Activated T-helper 2 cell treated with anti-CD3 and anti-CD28 coated beads, Interferon-gamma antibody, Interleukin-2, Interleukin-4, amounts not matched to agents 10 μg/mL and 5 μg/mL and 100 μg/mL, durations not matched to agents 14 hours and 24 hours and 36 hours (primary cell): ENCODE results near the gene CDH4. TPM values are rescaled to one million over a fixed set of nuclear protein-coding genes. Genes with fewer than 3 reads are reported as not detected.

Source experiments
- DNase-seq: peaks from one replicate; pipeline ENCODE4 v3.0.0; 2021; ENCODE audit warnings: low spot score
- H3K27ac Mint-ChIP-seq: one replicate; pipeline ENCODE4 v1.8.0; 2021; ENCODE audit warnings: mixed read lengths
- H3K27me3 Mint-ChIP-seq: one replicate; pipeline ENCODE4 v1.8.0; 2021; ENCODE audit warnings: low read depth, mixed read lengths
- H3K36me3 Mint-ChIP-seq: one replicate; pipeline ENCODE4 v1.8.0; 2021; ENCODE audit warnings: low read depth, mixed read lengths
- H3K4me1 Mint-ChIP-seq: one replicate; pipeline ENCODE4 v1.8.0; 2021; ENCODE audit warnings: low read depth, mixed read lengths
- H3K4me3 Mint-ChIP-seq: one replicate; pipeline ENCODE4 v1.8.0; 2021; ENCODE audit warnings: low read depth, mild to moderate bottlenecking, moderate library complexity, mixed read lengths
- H3K9me3 Mint-ChIP-seq: one replicate; pipeline ENCODE4 v1.8.0; 2021; ENCODE audit warnings: mixed read lengths
- intact Hi-C: fragments of 100-400 bp; cut with micrococcal nuclease; formaldehyde crosslinking; loops from one replicate; pipeline ENCODE4 v1.15.1; 2023
- total RNA-seq: library from RNA; stranded (reverse); gene quantifications from 2 replicates; pipeline ENCODE4 v1.2.3, GENCODE V29; 2022

The CDH4 gene
- total RNA-seq, 1 donor from 2014 or later, result not detected

GRCh38 chr20:61948586-61949362 is 696.7 kb downstream of the CDH4 start:
- intact Hi-C loops, result no loop called here
- Mint-ChIP-seq H3K4me3 (no peak overlapping the region), H3K27ac (no peak overlapping the region), H3K9me3 (no peaks in the 10 kb centered on the region), H3K36me3 (no peaks in the 10 kb centered on the region), H3K27me3 (peaks cover 1% of the 10 kb centered on the region), H3K4me1 (no peaks in the 10 kb centered on the region)
- DNase-seq, result no peak

DNA sequence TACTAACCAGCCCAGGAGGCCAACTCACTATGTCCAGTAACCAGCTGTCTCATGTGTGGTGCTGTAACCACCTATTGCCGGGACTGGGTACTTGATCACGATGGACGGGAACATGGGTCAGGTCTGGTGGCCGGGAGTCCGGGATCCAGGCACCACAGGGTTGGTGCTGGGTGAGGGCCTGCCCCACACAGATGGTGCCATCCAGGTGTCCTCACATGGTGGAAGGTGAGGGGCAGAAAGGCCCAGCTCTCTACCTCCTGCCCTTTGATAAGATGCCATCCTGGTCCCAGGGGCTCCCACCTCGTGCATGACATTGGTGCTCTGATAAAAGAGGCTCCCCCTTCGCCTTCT is 697.3 kb downstream of the CDH4 start:
- Mint-ChIP-seq H3K4me3 (no peak overlapping the region), H3K27me3 (peaks cover 1% of the 10 kb centered on the region), H3K4me1 (no peaks in the 10 kb centered on the region), H3K9me3 (no peaks in the 10 kb centered on the region), H3K36me3 (no peaks in the 10 kb centered on the region), H3K27ac (no peak overlapping the region)
- intact Hi-C loops, result no loop called here
- DNase-seq, result no peak

GRCh38 chr20:61949714-61950640 is 697.9 kb downstream of the CDH4 start:
- Mint-ChIP-seq H3K27me3 (peaks cover 1% of the 10 kb centered on the region), H3K27ac (no peak overlapping the region), H3K9me3 (no peaks in the 10 kb centered on the region), H3K36me3 (no peaks in the 10 kb centered on the region), H3K4me3 (no peak overlapping the region), H3K4me1 (no peaks in the 10 kb centered on the region)
- intact Hi-C loops, result no loop called here
- no peak for DNase-seq

DNA sequence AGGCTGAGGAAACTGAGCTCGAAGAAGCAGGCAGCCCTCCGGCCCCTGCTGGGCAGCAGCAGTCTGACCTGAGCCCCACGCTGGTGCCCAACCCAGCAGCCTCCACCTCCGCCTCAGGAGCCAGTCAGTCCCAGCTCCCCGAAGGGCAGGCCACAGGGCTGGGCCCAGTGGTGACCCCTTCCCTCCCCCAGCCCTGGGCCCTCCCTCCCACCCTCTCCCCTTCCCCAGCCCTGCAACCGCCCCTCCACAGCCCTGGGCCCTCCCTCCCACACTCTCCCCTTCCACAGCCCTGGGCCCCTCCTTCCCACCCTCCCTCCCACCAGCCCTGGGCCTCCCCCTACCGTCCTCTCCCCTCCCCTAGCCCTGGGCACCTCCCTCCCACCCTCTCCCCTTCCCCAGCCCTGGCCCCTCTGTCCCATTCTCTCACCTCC is 698.6 kb downstream of the CDH4 start:
- DNase-seq, result no peak
- Mint-ChIP-seq H3K4me1 (no peaks in the 10 kb centered on the region), H3K36me3 (no peaks in the 10 kb centered on the region), H3K4me3 (no peak overlapping the region), H3K27ac (no peak overlapping the region), H3K27me3 (peaks cover 1% of the 10 kb centered on the region), H3K9me3 (no peaks in the 10 kb centered on the region)
- intact Hi-C loops, result no loop called here

DNA sequence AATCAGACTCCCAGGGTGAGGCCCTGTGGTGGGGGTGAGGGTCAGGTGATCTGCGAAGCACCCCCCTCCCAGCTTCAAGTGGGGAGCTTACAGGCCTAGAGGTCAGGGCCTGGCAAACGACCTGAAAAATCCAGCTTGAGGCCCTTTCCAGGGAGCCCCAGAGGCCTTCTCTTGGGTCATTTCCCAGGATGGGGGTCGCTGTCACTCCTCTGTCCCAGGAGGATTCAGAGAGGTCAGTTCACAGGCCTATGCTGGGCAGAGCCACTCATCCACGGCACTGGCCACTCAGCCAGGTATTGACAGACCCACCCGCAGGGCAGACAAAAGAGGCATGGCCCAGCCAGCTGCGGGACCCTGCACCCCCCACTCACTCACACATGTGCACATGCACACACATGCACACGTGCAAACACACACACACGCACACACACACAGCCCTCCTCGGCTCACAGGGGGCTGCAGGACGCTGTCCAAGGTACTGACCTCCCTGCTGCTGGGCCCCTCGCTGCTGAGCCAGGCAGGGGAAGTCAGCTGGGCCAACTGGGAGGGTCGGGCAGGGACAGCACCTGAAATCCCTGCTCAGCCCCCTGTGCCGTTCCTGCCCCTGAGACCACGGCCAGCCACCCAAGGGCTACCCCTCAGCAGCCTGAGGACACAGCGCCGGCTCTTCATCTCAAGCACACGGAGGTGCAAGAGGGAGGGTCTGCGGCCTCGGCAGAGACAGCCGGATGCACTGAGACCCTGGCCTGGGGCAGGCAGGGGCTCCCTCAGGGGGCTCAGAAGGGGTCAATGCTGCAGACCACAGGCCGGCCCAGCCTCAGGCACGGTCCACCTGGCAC is 699.9 kb downstream of the CDH4 start:
- H3K27ac Mint-ChIP-seq, result no peak overlapping the region
- peaks cover 7% of the 10 kb centered on the region for H3K27me3 Mint-ChIP-seq
- intact Hi-C loops, result no loop called here
- no peak for DNase-seq
- H3K4me1 Mint-ChIP-seq, result no peaks in the 10 kb centered on the region
- no peak overlapping the region for H3K4me3 Mint-ChIP-seq
- no peaks in the 10 kb centered on the region for H3K9me3 Mint-ChIP-seq
- H3K36me3 Mint-ChIP-seq, result no peaks in the 10 kb centered on the region

- Mint-ChIP-seq H3K27me3 (peaks cover 7% of the 10 kb centered on the region), H3K4me3 (no peak overlapping the region), H3K4me1 (no peaks in the 10 kb centered on the region), H3K27ac (no peak overlapping the region), H3K9me3 (no peaks in the 10 kb centered on the region), H3K36me3 (no peaks in the 10 kb centered on the region)
- DNase-seq, result no peak
- intact Hi-C loops, result no loop called here
These were observed 701.3 kb downstream of the CDH4 start for GRCh38 chr20:61953037-61954021.

DNA sequence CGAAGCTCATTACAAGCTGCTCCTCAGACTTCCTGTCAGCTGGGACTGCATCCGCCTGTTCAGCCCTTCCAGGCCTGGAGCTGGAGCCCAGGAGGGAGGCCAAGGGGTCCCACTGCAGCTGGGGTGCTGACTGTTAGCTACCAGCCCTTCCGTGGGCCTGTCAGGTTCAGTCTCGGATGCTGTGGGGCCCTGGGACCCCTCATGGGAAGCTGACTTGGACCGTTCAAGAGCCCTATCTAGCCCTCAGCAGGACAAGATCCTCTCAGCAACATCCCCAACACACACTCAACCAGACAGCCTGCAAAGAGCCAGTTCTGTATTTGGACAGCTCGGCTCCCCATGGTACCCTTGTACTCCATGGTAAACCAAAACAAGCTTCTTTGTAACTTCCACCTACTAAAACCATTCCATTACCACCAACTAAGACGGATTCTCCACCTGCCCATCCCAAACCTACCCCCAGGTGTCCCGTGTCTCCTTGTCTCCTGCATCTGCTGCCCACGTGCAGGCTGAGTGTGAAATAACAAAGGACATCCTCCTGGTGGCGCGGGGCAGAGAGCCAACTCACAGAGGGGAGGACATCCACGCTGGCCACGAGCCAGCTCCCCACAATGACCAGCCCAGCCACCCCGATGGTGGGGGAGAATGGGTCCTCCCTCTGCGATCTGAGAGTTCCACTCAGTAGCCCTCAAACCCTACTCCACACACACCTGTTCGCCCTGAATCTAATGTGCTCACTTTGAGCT is 702.4 kb downstream of the CDH4 start:
- no peak for DNase-seq
- Mint-ChIP-seq H3K27me3 (peaks cover 7% of the 10 kb centered on the region), H3K36me3 (no peaks in the 10 kb centered on the region), H3K27ac (no peak overlapping the region), H3K4me3 (no peak overlapping the region), H3K9me3 (no peaks in the 10 kb centered on the region), H3K4me1 (no peaks in the 10 kb centered on the region)
- intact Hi-C loops, result no loop called here

DNA sequence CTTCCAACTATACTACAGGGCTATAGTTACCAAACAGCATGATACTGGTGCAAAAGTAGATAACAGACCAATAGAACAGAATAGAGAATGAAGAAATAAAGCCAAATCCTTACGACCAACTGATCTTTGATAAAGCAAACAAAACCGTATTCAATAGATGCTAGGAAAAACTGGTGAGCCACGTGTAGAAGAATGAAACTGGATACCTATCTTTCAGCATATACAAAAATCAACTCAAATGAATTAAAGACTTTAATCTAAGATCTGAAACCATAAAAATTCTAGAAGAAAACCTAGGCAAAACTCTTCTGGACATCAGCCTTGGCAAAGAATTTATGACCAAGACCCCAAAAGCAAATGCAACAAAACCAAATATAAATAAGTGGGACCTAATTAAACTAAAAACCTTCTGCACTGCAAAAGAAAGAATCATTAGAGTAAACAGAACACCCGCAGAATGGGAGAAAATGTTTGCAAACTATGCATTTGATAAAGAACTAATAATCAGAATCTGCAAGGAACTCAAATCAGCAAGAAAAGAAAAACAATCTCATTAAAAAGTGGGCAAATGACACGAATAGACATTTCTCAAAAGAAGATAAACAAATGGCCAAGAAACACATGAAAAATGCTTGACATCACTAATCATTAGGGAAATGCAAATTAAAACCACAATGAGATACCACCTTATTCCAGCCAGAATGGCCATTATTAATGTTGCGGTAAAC is 703.8 kb downstream of the CDH4 start:
- intact Hi-C loops, result no loop called here
- Mint-ChIP-seq H3K27me3 (peaks cover 7% of the 10 kb centered on the region), H3K36me3 (no peaks in the 10 kb centered on the region), H3K9me3 (no peaks in the 10 kb centered on the region), H3K27ac (no peak overlapping the region), H3K4me3 (no peak overlapping the region), H3K4me1 (no peaks in the 10 kb centered on the region)
- DNase-seq, result no peak

- intact Hi-C loops, result no loop called here
- no peak overlapping the region for H3K4me3 Mint-ChIP-seq
- no peaks in the 10 kb centered on the region for H3K4me1 Mint-ChIP-seq
- DNase-seq, result no peak
- H3K27me3 Mint-ChIP-seq, result peaks cover 7% of the 10 kb centered on the region
- H3K9me3 Mint-ChIP-seq, result no peaks in the 10 kb centered on the region
- H3K36me3 Mint-ChIP-seq, result no peaks in the 10 kb centered on the region
- no peak overlapping the region for H3K27ac Mint-ChIP-seq
These were observed 704.6 kb downstream of the CDH4 start for GRCh38 chr20:61956396-61957342.

- no peaks in the 10 kb centered on the region for H3K9me3 Mint-ChIP-seq
These were observed 706.1 kb downstream of the CDH4 start for GRCh38 chr20:61957961-61958715.

More at GRCh38 chr20:61957961-61958715, 706.1 kb downstream of the CDH4 start:
- H3K4me1 Mint-ChIP-seq, result no peaks in the 10 kb centered on the region
- peaks cover 5% of the 10 kb centered on the region for H3K27me3 Mint-ChIP-seq
- H3K27ac Mint-ChIP-seq, result no peak overlapping the region
- intact Hi-C loops, result no loop called here
- no peaks in the 10 kb centered on the region for H3K36me3 Mint-ChIP-seq
- no peak for DNase-seq
- no peak overlapping the region for H3K4me3 Mint-ChIP-seq
